Hepatocyte (in vitro differentiated cells): ENCODE data around the gene ELK3.

Source experiments
- EZH2 ChIP-seq: fragments of 200-600 bp; sonication (generic); IDR thresholded peaks from 2 replicates; pipeline ENCODE4 v1.6.1; 2016; ENCODE audit warnings: antibody characterized with exemption, mild to moderate bottlenecking, borderline replicate concordance
- TF ChIP-seq, protein P1 (sequence below): fragments of 200-600 bp; sonication (generic); IDR thresholded peaks from 2 replicates; pipeline ENCODE4 v1.5.1; 2016; ENCODE audit warnings: antibody characterized with exemption, mild to moderate bottlenecking; ENCODE audit not compliant: poor library complexity

DNA sequence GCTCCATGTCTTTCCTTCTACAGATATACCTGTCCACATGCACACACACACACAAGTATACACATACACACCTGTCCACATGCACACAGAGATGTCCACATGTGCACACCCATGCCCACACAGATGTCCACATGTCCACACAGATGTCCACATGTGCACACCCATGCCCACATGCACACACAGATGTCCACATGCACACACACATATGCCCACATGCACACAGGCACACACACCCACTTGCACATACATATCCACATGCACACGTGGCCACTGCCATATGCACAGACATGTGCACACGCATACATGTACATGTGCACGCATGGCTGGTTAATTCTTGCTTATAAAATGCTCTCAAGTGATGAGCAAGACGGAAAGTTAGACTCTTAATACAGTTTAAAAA, 32.2 kb downstream of the ELK3 start:
- TF ChIP-seq, protein P1, sequence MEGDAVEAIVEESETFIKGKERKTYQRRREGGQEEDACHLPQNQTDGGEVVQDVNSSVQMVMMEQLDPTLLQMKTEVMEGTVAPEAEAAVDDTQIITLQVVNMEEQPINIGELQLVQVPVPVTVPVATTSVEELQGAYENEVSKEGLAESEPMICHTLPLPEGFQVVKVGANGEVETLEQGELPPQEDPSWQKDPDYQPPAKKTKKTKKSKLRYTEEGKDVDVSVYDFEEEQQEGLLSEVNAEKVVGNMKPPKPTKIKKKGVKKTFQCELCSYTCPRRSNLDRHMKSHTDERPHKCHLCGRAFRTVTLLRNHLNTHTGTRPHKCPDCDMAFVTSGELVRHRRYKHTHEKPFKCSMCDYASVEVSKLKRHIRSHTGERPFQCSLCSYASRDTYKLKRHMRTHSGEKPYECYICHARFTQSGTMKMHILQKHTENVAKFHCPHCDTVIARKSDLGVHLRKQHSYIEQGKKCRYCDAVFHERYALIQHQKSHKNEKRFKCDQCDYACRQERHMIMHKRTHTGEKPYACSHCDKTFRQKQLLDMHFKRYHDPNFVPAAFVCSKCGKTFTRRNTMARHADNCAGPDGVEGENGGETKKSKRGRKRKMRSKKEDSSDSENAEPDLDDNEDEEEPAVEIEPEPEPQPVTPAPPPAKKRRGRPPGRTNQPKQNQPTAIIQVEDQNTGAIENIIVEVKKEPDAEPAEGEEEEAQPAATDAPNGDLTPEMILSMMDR, result no peak
- no peak for TF ChIP-seq EZH2
